GM23248 (cell line): ENCODE data around the gene SNX3. TPM values are rescaled to one million over a fixed set of nuclear protein-coding genes. Genes with fewer than 3 reads are reported as not detected.

ENCODE experiments used
- DNase-seq: peaks from one replicate; pipeline ENCODE4 v3.0.0-alpha.2; 2015
- H2AFZ ChIP-seq: fragments of 200-600 bp; sonication (generic); 2 replicates; pipeline ENCODE4 v1.6.1; 2016; ENCODE audit warnings: antibody characterized with exemption
- H3F3A ChIP-seq: fragments of 200-600 bp; sonication (generic); 2 replicates; pipeline ENCODE4 v1.6.1; 2016; ENCODE audit warnings: mild to moderate bottlenecking, antibody characterized with exemption, mixed run types; ENCODE audit not compliant: insufficient read depth
- H3K27ac ChIP-seq: fragments of 200-600 bp; sonication (generic); 2 replicates; pipeline ENCODE4 v1.5.1; 2016; ENCODE audit warnings: mild to moderate bottlenecking
- H3K27me3 ChIP-seq: fragments of 200-600 bp; sonication (generic); replicated peaks from 2 replicates; pipeline ENCODE4 v1.6.1; 2016; ENCODE audit warnings: mild to moderate bottlenecking; ENCODE audit not compliant: insufficient read depth
- H3K36me3 ChIP-seq: fragments of 200-600 bp; sonication (generic); 2 replicates; pipeline ENCODE4 v1.6.1; 2016; ENCODE audit warnings: low read depth, mild to moderate bottlenecking
- H3K4me1 ChIP-seq: fragments of 200-600 bp; sonication (generic); 2 replicates; pipeline ENCODE4 v1.6.1; 2016; ENCODE audit warnings: mild to moderate bottlenecking; ENCODE audit not compliant: insufficient read depth
- H3K4me2 ChIP-seq: fragments of 200-600 bp; sonication (generic); one replicate; pipeline ENCODE4 v1.6.1; 2016; ENCODE audit warnings: mild to moderate bottlenecking; ENCODE audit not compliant: unreplicated experiment
- H3K4me3 ChIP-seq: fragments of 200-600 bp; sonication (generic); 2 replicates; pipeline ENCODE4 v1.5.1; 2016; ENCODE audit warnings: mild to moderate bottlenecking
- H3K79me2 ChIP-seq: fragments of 200-600 bp; sonication (generic); 2 replicates; pipeline ENCODE4 v1.6.1; 2016; ENCODE audit warnings: mild to moderate bottlenecking; ENCODE audit not compliant: insufficient read depth
- H3K9ac ChIP-seq: fragments of 200-600 bp; sonication (generic); 2 replicates; pipeline ENCODE4 v1.6.1; 2016; ENCODE audit warnings: mild to moderate bottlenecking
- H3K9me2 ChIP-seq: fragments of 200-600 bp; sonication (generic); 2 replicates; pipeline ENCODE4 v1.6.1; 2016; ENCODE audit warnings: mixed run types, mild to moderate bottlenecking, moderate library complexity; ENCODE audit not compliant: insufficient read depth
- H3K9me3 ChIP-seq: fragments of 200-600 bp; sonication (generic); one replicate; pipeline ENCODE4 v1.6.1; 2017; ENCODE audit warnings: low read depth
- H4K20me1 ChIP-seq: fragments of 200-600 bp; sonication (generic); 2 replicates; pipeline ENCODE4 v1.6.0; 2016; ENCODE audit not compliant: insufficient read depth
- EZH2 ChIP-seq: fragments of 200-600 bp; sonication (generic); IDR thresholded peaks from 2 replicates; pipeline ENCODE4 v1.6.1; 2018; ENCODE audit warnings: antibody characterized with exemption, mild to moderate bottlenecking; ENCODE audit not compliant: insufficient read depth, poor library complexity, severe bottlenecking
- EZH2phosphoT487 ChIP-seq: fragments of 200-600 bp; sonication (generic); IDR thresholded peaks from 2 replicates; pipeline ENCODE4 v1.6.1; 2018; ENCODE audit warnings: antibody characterized with exemption, moderate library complexity, mild to moderate bottlenecking, low read depth; ENCODE audit not compliant: insufficient read depth
- WGBS, 2 experiments: methylation state at CpG; one replicate each; pipeline ENCODE4 v1.1.6; 2015 to 2017; ENCODE audit warnings: low lambda C conversion rate in 2 of 2, low coverage in 1 of 2; ENCODE audit errors: missing lambda C conversion rate in 2 of 2; 5-methylcytosine and 5-hydroxymethylcytosine counted together
- in situ Hi-C: fragments of 300-500 bp; cut with MboI; formaldehyde crosslinking; loops from 2 replicates; pipeline ENCODE4 v1.15.0; 2020
- polyA plus RNA-seq: library from polyadenylated mRNA; unstranded; fragments of >200 nt; fragmentation: Nextera tagmentation; extraction: Ambion mirVana; gene quantifications from 2 replicates; pipeline ENCODE4 v1.2.1, GENCODE V29; 2016
- total RNA-seq: library from RNA; depleted of rRNA; stranded (reverse); fragments of >200 nt; shearing (Covaris generic); gene quantifications from 2 replicates; pipeline ENCODE4 v1.2.3, GENCODE V29; 2014

Gene SNX3
- total and polyA plus RNA-seq, 2 experiments from 2014 or later: 236 to 403 TPM

DNA sequence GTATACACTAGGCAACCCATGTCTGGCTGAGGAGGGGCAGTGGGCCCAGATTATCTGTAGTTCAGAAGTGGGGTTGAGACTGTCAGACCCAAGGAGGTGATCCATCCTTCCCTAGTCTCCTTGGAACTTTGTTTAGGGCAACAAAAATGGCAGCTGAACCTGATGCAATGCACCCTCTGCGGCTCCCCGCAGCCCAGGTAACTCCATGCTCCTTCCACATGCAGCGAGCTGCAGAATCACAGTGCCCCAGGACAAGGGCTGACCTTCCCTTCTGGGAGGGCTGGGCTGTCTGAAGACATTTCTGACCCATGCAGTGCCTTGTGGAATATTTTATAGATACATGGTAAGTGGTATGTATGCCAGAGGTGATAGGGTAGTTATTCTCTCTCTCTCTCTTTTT, 65.6 kb downstream of the SNX3 start:
- H3K79me2 ChIP-seq: no peaks in the 10 kb centered on the region
- H3K9ac ChIP-seq: no peak overlapping the region
- H3K4me3 ChIP-seq: no peak overlapping the region
- no peak overlapping the region for H3K4me2 ChIP-seq
- no peak for TF ChIP-seq EZH2
- TF ChIP-seq EZH2phosphoT487: no peak
- no peaks in the 10 kb centered on the region for H4K20me1 ChIP-seq
- no peaks in the 10 kb centered on the region; the same call in none of the 2 replicates for H3K27me3 ChIP-seq
- 66 to 81% methylated on average over 3 of the region's 3 CpGs for WGBS, 2 experiments
- DNase-seq: no peak
- H2AFZ ChIP-seq: no peak overlapping the region
- H3K9me3 ChIP-seq: no peaks in the 10 kb centered on the region
- no peaks in the 10 kb centered on the region for H3K4me1 ChIP-seq
- no peaks in the 10 kb centered on the region for H3F3A ChIP-seq
- H3K27ac ChIP-seq: no peak overlapping the region
- in situ Hi-C loops: no loop called here
- no peaks in the 10 kb centered on the region for H3K36me3 ChIP-seq
- H3K9me2 ChIP-seq: no peaks in the 10 kb centered on the region

DNA sequence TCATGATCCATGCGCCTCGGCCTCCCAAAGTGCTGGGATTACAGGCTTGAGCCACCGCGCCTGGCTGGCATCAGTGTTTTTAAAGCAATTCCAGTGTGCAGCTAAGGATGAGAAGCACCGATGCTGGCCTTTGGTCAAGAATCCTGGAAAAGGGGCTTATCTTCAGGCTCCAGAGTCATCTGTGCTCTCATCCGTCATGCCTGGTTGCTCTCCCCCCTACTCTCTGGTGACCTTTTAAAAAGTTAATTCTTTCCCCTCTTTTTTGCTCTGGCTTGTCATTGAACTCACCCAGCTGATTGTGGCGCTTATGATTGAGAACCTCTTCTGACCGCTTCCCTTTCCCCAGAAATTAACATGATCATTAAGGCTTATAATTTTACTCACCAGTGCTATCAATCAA, 66.3 kb downstream of the SNX3 start:
- H4K20me1 ChIP-seq: no peaks in the 10 kb centered on the region
- no peak overlapping the region for H3K4me3 ChIP-seq
- no peak overlapping the region for H3K9ac ChIP-seq
- WGBS, 2 experiments: 81 to 87% methylated on average over 8 of the region's 8 CpGs
- H3K9me2 ChIP-seq: no peaks in the 10 kb centered on the region
- H3K4me1 ChIP-seq: no peaks in the 10 kb centered on the region
- no peaks in the 10 kb centered on the region; the same call in none of the 2 replicates for H3K27me3 ChIP-seq
- DNase-seq: no peak
- H3K4me2 ChIP-seq: no peak overlapping the region
- H3K36me3 ChIP-seq: no peaks in the 10 kb centered on the region
- in situ Hi-C loops: no loop called here
- no peaks in the 10 kb centered on the region for H3K9me3 ChIP-seq
- no peak for TF ChIP-seq EZH2
- TF ChIP-seq EZH2phosphoT487: no peak
- H2AFZ ChIP-seq: no peak overlapping the region
- H3K79me2 ChIP-seq: no peaks in the 10 kb centered on the region
- H3K27ac ChIP-seq: no peak overlapping the region
- no peaks in the 10 kb centered on the region for H3F3A ChIP-seq

DNA sequence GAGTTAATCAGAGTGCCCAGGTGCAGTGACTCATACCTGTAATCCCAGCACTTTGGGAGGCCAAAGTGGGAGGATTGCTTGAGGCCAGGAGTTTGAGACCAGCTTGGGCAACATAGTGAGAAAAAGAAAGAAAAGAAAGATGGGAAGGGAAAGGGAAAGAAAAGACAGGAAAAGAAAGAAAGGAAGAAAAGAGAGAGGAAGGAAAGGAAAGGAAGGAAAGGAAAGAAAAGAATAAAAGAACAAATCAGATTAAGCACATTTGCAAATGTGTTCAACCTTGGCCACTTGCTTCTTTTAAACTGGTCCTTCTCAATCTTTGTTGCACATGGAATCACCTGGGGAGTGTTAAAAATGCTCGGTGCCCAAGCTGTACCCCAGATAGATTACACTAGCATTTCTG, 67.0 kb downstream of the SNX3 start:
- in situ Hi-C loops: no loop called here
- Histone ChIP-seq H3F3A (no peaks in the 10 kb centered on the region), H2AFZ (no peak overlapping the region), H3K4me1 (no peaks in the 10 kb centered on the region), H3K27me3 (peaks cover 2% of the 10 kb centered on the region), H3K36me3 (no peaks in the 10 kb centered on the region), H3K9me3 (no peaks in the 10 kb centered on the region), H3K4me2 (no peak overlapping the region), H3K27ac (no peak overlapping the region), H3K9me2 (no peaks in the 10 kb centered on the region), H4K20me1 (no peaks in the 10 kb centered on the region), H3K79me2 (no peaks in the 10 kb centered on the region), H3K4me3 (no peak overlapping the region), H3K9ac (no peak overlapping the region)
- no peak for DNase-seq
- no peak for TF ChIP-seq EZH2phosphoT487
- TF ChIP-seq EZH2: no peak
- WGBS, 2 experiments: 80 to 88% methylated on average over 1 of the region's 1 CpG

DNA sequence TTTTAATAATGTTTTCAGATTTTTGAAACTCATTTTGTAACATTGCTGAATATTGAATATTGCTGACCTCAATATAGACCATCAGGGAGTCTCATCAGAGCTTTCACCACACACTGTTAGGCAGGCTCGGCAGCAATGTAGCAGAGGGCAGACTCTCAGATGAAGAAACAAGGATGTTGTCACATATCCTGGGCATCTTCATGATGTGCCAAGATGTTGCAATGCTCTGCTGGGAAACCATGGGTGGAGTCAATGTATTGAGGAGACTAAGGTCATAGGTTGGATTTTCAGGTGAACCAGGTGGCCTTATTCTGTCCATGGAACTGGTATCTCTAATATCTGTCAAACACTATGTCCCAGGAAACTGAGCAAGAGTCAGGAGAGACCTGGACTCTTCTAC, 67.7 kb downstream of the SNX3 start:
- H3K4me3 ChIP-seq: no peak overlapping the region
- TF ChIP-seq EZH2phosphoT487 (no peak), EZH2 (no peak)
- H3K79me2 ChIP-seq: no peaks in the 10 kb centered on the region
- peak; percentile 11 for DNase-seq
- H3K9me2 ChIP-seq: no peaks in the 10 kb centered on the region
- H2AFZ ChIP-seq: no peak overlapping the region
- H3K9me3 ChIP-seq: no peaks in the 10 kb centered on the region
- H3K36me3 ChIP-seq: no peaks in the 10 kb centered on the region
- no peak overlapping the region for H3K9ac ChIP-seq
- no peak overlapping the region for H3K27ac ChIP-seq
- H3K4me1 ChIP-seq: no peaks in the 10 kb centered on the region
- in situ Hi-C loops: no loop called here
- H3K27me3 ChIP-seq: peaks cover 5% of the 10 kb centered on the region
- H4K20me1 ChIP-seq: no peaks in the 10 kb centered on the region
- no peak overlapping the region for H3K4me2 ChIP-seq
- no peaks in the 10 kb centered on the region for H3F3A ChIP-seq
- WGBS, 2 experiments: 38 to 57% methylated on average over 1 of the region's 1 CpG

DNA sequence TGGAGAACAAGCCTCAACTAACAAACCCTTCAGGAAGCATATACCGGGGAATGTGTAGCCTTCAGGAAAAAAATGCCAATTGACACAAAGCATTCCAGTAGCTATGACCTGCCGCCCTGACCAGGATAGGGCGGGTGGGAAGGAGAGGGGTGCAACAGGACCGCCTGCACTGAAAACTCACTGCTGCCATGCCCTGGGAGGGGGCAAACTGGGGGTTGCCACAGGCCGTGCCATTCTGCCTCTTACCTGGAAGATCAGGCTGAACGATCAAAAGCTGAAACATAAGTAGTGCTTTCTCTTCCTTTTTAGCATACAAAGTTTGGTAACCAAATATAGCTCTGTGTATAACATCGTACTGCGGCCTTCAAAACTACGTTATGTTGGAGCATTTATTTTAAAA, 73.3 kb downstream of the SNX3 start:
- H3K27me3 ChIP-seq: peaks cover 38% of the 10 kb centered on the region

More for the DNA sequence above, 73.3 kb downstream of the SNX3 start:
- Histone ChIP-seq H3K36me3 (no peaks in the 10 kb centered on the region), H3K9me2 (no peaks in the 10 kb centered on the region), H3K79me2 (no peaks in the 10 kb centered on the region), H2AFZ (no peak overlapping the region), H3K4me2 (no peak overlapping the region), H3K4me3 (no peak overlapping the region), H3K4me1 (no peaks in the 10 kb centered on the region), H3K9ac (no peak overlapping the region), H3F3A (no peaks in the 10 kb centered on the region), H4K20me1 (no peaks in the 10 kb centered on the region), H3K9me3 (no peaks in the 10 kb centered on the region), H3K27ac (no peak overlapping the region)
- in situ Hi-C loops: no loop called here
- no peak for TF ChIP-seq EZH2
- no peak for TF ChIP-seq EZH2phosphoT487
- WGBS, 2 experiments: 56% methylated on average over 9 of the region's 9 CpGs
- no peak for DNase-seq
